Common myeloid progenitor, CD34-positive (primary cell): Measurements from ENCODE around the gene TAT.
"Not testable (repeated sequence)": the region's sequence is repeated elsewhere in the genome, so short reads cannot be mapped to it uniquely, and the experiment has no call there.

Source experiments
- CTCF ChIA-PET: fragments of 350-600 bp; sonication (Branson Sonifier 250); formaldehyde crosslinking; loops from one replicate; lab custom pipeline; 2021; ENCODE audit warnings: antibody characterized with exemption; lab: Charles Lee
- POLR2A ChIA-PET: fragments of 350-600 bp; sonication (Branson Sonifier 250); formaldehyde crosslinking; loops from one replicate; lab custom pipeline; 2021; ENCODE audit warnings: antibody characterized with exemption; lab: Charles Lee
- DNase-seq, 3 donors: peaks; one replicate each; pipeline versions ENCODE4 v3.0.0 to v3.0.0-alpha.2; 2013
- H3K27ac ChIP-seq, 2 experiments: 1 replicate in 1 of 2; 2 replicates in 1 of 2; pipeline ENCODE4 v1.7.0; 2013; ENCODE audit warnings: inconsistent platforms in 2 of 2, low read length in 2 of 2, mild to moderate bottlenecking in 2 of 2, low read depth in 1 of 2, moderate library complexity in 1 of 2; ENCODE audit not compliant: severe bottlenecking in 2 of 2, insufficient read depth in 1 of 2, poor library complexity in 1 of 2
- H3K27me3 ChIP-seq, 5 experiments: replicated peaks in 2 of 5; 1 replicate in 3 of 5; 2 replicates in 2 of 5; pipeline versions ENCODE4 v1.6.1 to v1.7.0; 2013; ENCODE audit warnings: low read length in 4 of 5, mild to moderate bottlenecking in 2 of 5, moderate library complexity in 2 of 5, inconsistent platforms in 1 of 5; ENCODE audit not compliant: insufficient read depth in 5 of 5, control insufficient read depth in 4 of 5
- H3K36me3 ChIP-seq, 4 experiments: 1 replicate in 2 of 4; 2 replicates in 2 of 4; pipeline versions ENCODE4 v1.6.1 to v1.7.0; 2013; ENCODE audit warnings: low read length in 3 of 4, control low read depth in 1 of 4, mild to moderate bottlenecking in 1 of 4; ENCODE audit not compliant: control insufficient read depth in 4 of 4, insufficient read depth in 4 of 4
- H3K4me1 ChIP-seq, 4 experiments: 1 replicate in 3 of 4; 2 replicates in 1 of 4; pipeline versions ENCODE4 v1.6.1 to v1.7.1; 2013; ENCODE audit warnings: low read length in 3 of 4, mild to moderate bottlenecking in 3 of 4, control low read depth in 1 of 4, inconsistent platforms in 1 of 4, moderate library complexity in 1 of 4; ENCODE audit not compliant: control insufficient read depth in 4 of 4, insufficient read depth in 4 of 4; ENCODE audit errors: control extremely low read depth in 1 of 4
- H3K4me3 ChIP-seq, 7 experiments: 1 replicate in 4 of 7; 2 replicates in 3 of 7; pipeline versions ENCODE4 v1.5.1 to v1.7.0; 2013; ENCODE audit warnings: mild to moderate bottlenecking in 7 of 7, low read length in 6 of 7, moderate library complexity in 6 of 7, inconsistent platforms in 2 of 7, low read depth in 2 of 7, control low read depth in 1 of 7; ENCODE audit not compliant: insufficient read depth in 4 of 7, control insufficient read depth in 1 of 7; ENCODE audit errors: extremely low read depth in 1 of 7
- H3K9me3 ChIP-seq, 5 experiments: 1 replicate in 4 of 5; 2 replicates in 1 of 5; pipeline versions ENCODE4 v1.6.1 to v1.7.1; 2013; ENCODE audit warnings: low read length in 4 of 5, mild to moderate bottlenecking in 2 of 5, inconsistent platforms in 1 of 5, low read depth in 1 of 5, moderate library complexity in 1 of 5; ENCODE audit not compliant: control insufficient read depth in 4 of 5, insufficient read depth in 2 of 5; ENCODE audit errors: control extremely low read depth in 1 of 5
- WGBS: methylation state at CpG from one replicate; pipeline ENCODE4 v1.1.5; 2013; ENCODE audit not compliant: insufficient coverage; 5-methylcytosine and 5-hydroxymethylcytosine counted together

TAT gene

DNA sequence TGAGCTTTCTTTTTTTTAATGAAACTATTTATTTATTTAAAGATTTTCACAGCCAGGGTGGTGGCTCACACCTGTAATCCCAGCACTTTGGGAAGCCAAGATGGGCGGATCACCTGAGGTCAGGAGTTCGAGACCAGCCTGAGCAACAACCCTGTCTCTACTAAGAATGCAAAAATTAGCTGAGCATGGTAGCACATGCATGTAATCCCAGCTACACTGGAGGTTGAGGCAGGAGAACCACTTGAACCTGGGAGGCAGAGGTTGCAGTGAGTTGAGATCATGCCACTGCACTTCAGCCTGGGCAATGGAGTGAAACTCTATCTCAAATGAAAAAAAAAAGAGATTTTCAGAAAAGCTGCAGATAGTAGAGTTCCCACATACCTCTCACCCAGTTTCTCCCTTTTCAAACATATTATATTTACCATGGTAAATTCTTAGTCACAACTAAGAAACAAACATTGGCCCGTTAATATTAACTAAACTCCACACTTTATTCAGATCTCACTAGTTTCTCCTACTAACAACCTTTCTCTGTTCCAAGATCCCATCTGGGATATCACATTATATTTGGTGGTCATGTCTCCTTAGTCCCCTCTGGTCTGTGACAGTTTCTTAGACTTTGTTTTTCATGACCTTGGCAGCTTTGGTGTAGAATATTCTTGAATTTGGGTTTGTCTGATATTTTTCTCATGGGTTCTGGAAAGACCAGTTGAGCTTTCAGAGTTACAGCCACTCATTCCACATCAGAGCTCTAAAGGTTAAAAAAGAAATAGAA, 7.8 kb upstream of the TAT start:
- DNase-seq, result no peak
- WGBS, result 92% methylated on average over 3 of the region's 3 CpGs
- peaks cover 0 to 3% (median 0%) of the 10 kb centered on the region in 5 experiments for H3K9me3 ChIP-seq
- H3K4me1 ChIP-seq, result no peaks in the 10 kb centered on the region
- no peak overlapping the region for H3K27ac ChIP-seq
- CTCF ChIA-PET, result interaction anchor here (1.5 to 1.9 kb wide), 2 partner anchors 9 to 26 kb away, joined by 3 to 6 read pairs; no protein-coding TSS in a partner anchor
- peaks cover 2 to 22% (median 5%) of the 10 kb centered on the region in 5 experiments for H3K27me3 ChIP-seq
- no peaks in the 10 kb centered on the region for H3K36me3 ChIP-seq
- H3K4me3 ChIP-seq, result no peak overlapping the region
- POLR2A ChIA-PET, result interaction anchor here (0.6 kb wide), 1 partner anchor 95 kb away, joined by 3 read pairs; no protein-coding TSS in a partner anchor

DNA sequence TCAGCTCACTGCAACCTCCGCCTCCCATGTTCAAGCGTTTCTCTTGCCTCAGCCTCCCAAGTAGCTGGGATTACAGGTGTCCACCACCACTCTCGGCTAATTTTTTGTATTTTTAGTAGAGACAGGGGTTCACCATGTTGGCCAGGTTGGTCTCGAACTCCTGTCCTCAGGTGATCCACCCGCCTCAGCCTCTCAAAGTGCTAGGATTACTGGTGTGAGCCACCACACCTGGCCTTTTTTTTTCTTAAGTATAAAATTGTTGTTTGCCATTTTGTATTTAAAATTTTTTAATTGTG, 5.6 kb upstream of the TAT start:
- H3K36me3 ChIP-seq, DNase-seq, H3K4me3 ChIP-seq, H3K27ac ChIP-seq, H3K9me3 ChIP-seq, H3K4me1 ChIP-seq, POLR2A ChIA-PET: not testable (repeated sequence)
- WGBS, result 100% methylated on average over 2 of the region's 5 CpGs
- CTCF ChIA-PET, result interaction anchor here (1.0 kb wide), 1 partner anchor 9 kb away, joined by 3 read pairs; no protein-coding TSS in a partner anchor
- peaks cover 2 to 25% (median 8%) of the 10 kb centered on the region in 5 experiments for H3K27me3 ChIP-seq

DNA sequence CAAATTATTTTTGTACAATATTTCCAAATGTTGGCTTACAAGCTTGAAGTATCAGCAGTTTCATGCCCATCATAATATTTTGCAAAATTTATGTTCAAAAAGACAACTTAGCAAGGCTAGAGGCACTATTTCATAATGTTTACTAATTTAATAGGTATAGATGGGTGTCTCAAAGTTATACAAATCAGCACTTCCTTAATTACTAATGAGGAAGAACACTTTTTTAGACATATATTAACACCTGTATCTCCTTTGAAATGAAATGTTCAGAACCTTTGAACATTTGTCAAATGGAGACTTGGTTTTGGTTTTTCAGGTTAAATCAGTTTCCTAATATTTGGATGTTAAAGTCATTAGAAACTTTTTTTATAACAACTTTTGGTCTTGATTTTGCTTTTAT, 2.2 kb downstream of the TAT start:
- H3K27ac ChIP-seq, result no peak overlapping the region
- H3K9me3 ChIP-seq, result no peaks in the 10 kb centered on the region
- CTCF ChIA-PET, result no interaction called here
- no peak for DNase-seq
- no peaks in the 10 kb centered on the region for H3K4me1 ChIP-seq
- H3K4me3 ChIP-seq, result no peak overlapping the region
- H3K36me3 ChIP-seq, result no peaks in the 10 kb centered on the region
- POLR2A ChIA-PET, result no interaction called here
- peaks cover 0 to 16% (median 8%) of the 10 kb centered on the region in 5 experiments for H3K27me3 ChIP-seq

DNA sequence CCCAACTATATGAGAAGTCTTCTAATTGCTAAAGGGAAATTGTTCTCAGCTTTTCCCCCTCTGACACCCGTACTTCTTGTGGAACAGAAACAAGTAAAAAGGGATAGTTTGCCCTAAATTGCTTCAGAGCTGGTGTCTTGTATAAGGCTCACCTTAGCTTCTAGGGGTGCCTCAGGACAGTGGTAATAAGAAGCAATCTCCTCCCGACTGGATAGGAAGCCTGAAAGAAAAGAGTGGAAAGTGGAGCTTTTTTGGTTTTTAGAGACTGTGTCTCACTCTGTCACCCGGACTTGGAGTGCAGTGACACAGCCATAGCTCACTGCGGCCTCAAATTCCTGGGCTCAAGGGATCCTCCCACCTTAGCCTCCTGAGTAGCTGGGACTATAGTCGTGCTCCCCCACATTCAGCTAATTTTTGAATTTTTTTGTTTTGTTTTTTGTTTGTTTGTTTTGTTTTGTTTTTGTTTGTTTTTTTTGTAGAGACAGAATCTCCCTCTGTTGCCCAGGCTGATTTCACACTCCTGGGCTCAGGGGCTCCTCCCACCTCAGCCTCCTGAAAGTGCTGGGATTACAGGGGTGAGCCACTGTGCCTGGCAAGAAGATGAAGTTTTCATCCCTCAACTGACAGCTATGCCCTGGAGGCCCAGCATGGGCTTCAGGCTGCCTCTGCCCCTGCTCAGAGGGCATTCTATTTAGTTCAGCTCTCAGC, 3.4 kb downstream of the TAT start:
- Histone ChIP-seq H3K27me3 (peaks cover 0 to 16% (median 8%) of the 10 kb centered on the region in 5 experiments), H3K36me3 (no peaks in the 10 kb centered on the region), H3K27ac (no peak overlapping the region), H3K9me3 (no peaks in the 10 kb centered on the region), H3K4me3 (no peak overlapping the region), H3K4me1 (no peaks in the 10 kb centered on the region)
- DNase-seq, result no peak
- POLR2A ChIA-PET, result interaction anchor here (0.6 kb wide), 1 partner anchor 82 kb away, joined by 3 read pairs; no protein-coding TSS in a partner anchor
- CTCF ChIA-PET, result interaction anchor here (0.9 to 1.4 kb wide), 2 partner anchors 10 to 37 kb away, joined by 3 to 4 read pairs; no protein-coding TSS in a partner anchor
- WGBS, result 90% methylated on average over 3 of the region's 5 CpGs

DNA sequence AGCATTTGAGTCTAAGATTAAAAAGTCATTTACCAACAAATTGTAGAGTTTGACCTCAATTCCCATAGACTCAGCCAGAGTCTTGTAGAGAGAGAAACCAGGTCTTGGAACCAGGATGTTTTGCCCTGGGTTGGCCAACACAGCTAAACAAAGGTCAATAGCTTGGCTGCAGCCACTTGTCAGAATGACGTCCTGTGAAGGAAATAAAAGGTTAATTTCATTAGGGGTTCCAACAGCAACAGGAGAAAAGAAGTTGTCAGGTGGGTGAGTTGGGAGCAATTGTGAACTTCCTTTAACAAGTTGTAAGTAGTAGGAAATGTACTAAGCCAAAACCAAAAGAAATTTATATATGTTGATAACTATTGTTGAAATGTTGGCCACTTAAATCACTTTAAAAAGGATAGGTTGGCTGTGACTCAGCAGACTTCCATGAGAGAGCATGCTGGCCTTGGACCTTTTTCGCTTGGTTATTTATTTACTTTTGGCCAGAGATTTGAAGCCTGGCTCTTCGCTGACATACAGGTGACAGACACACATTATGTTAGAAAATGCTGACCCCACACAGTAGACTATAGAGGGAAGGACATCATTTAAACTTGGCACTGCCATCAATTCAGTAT, 4.3 kb downstream of the TAT start:
- Histone ChIP-seq H3K36me3 (no peaks in the 10 kb centered on the region), H3K9me3 (no peaks in the 10 kb centered on the region), H3K27ac (no peak overlapping the region), H3K4me3 (no peak overlapping the region), H3K4me1 (no peaks in the 10 kb centered on the region), H3K27me3 (peaks cover 0 to 14% (median 8%) of the 10 kb centered on the region in 5 experiments)
- 89% methylated on average over 3 of the region's 3 CpGs for WGBS
- ChIA-PET CTCF (interaction anchor here (0.9 to 1.4 kb wide), 2 partner anchors 10 to 38 kb away, joined by 3 to 4 read pairs; no protein-coding TSS in a partner anchor), POLR2A (interaction anchor here (0.6 kb wide), 1 partner anchor 81 kb away, joined by 3 read pairs; no protein-coding TSS in a partner anchor)
- no peak for DNase-seq

DNA sequence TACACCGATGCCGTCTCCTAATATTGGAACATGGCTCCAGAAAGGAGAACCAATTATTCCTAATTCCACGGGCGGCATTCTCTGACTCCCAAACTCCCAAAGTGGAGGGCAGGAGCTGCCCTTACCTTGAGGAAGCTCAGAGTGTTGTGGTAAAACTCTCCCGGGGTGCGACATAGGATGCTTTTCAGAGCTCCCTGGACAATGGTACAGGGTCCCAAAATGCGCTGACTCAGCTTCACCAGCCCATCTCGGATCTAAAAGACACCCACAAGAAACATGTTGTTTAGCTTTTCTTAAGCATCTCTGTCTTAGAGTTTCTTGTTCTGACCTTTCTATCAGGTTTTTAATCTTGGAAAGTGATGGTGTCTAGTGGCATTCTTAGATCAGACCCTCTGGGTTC, 6.7 kb downstream of the TAT start:
- ChIA-PET POLR2A (no interaction called here), CTCF (no interaction called here)
- Histone ChIP-seq H3K36me3 (no peaks in the 10 kb centered on the region), H3K27me3 (peaks cover 0 to 8% (median 0%) of the 10 kb centered on the region in 5 experiments), H3K4me1 (peaks cover 0 to 11% (median 5%) of the 10 kb centered on the region in 4 experiments), H3K4me3 (no peak overlapping the region), H3K9me3 (no peaks in the 10 kb centered on the region), H3K27ac (no peak overlapping the region)
- 97% methylated on average over 7 of the region's 8 CpGs for WGBS
- DNase-seq, result no peak
